ENCODE measurements around the gene TMEM178A. TPM values are rescaled to one million over a fixed set of nuclear protein-coding genes. Genes with fewer than 3 reads are reported as not detected.

The TMEM178A gene
- total RNA-seq, 4 donors from 2014 or later, result 1.2 to 5.0 (median 3.6) TPM

- Histone ChIP-seq H3K27ac (replicated peaks in 1 of 4) (no peak overlapping the region), H3K36me3 (no peaks in the 10 kb centered on the region), H3K9me3 (peaks cover 0 to 12% (median 7%) of the 10 kb centered on the region in 4 donors), H3K27me3 (no peaks in the 10 kb centered on the region), H3K4me1 (peaks cover 15 to 30% (median 27%) of the 10 kb centered on the region in 4 donors), H3K4me3 (no peak overlapping the region)
- WGBS, result 92% methylated on average over 1 of the region's 1 CpG
- no peak for TF ChIP-seq POLR2A (IDR thresholded peaks at IDR 0.05; ENCODE audit: low read depth)
- intact Hi-C loops (cut with DNase I), result loop anchor here (5.0 kb wide), 1 partner anchor 306 kb away; no protein-coding TSS in a partner anchor
- DNase-seq (ENCODE audit: extremely low spot score), result no peak
These were observed 27.5 kb downstream of the TMEM178A start for GRCh38 chr2:39693245-39693644.

- Histone ChIP-seq H3K27ac (replicated peaks in 1 of 4) (peak overlapping the region; percentile 49 to 70 (median 63)), H3K36me3 (no peaks in the 10 kb centered on the region), H3K9me3 (peaks cover 0 to 20% (median 13%) of the 10 kb centered on the region in 4 donors), H3K4me1 (peaks cover 15 to 30% (median 27%) of the 10 kb centered on the region in 4 donors), H3K4me3 (no peak overlapping the region), H3K27me3 (no peaks in the 10 kb centered on the region)
- 47% methylated on average over 4 of the region's 4 CpGs for WGBS
- TF ChIP-seq POLR2A (IDR thresholded peaks at IDR 0.05; ENCODE audit: low read depth), result no peak
- intact Hi-C loops (cut with DNase I), result loop anchor here (5.0 kb wide), 2 partner anchors 99 to 184 kb away; no protein-coding TSS in a partner anchor
- no peak for DNase-seq (ENCODE audit: extremely low spot score)
These were observed 30.4 kb downstream of the TMEM178A start for GRCh38 chr2:39696101-39696553.

- H3K4me3 ChIP-seq, result no peak overlapping the region
- H3K27me3 ChIP-seq, result no peaks in the 10 kb centered on the region
- no peak for DNase-seq (ENCODE audit: extremely low spot score)
- 19% methylated on average over 1 of the region's 1 CpG for WGBS
- H3K9me3 ChIP-seq, result peaks cover 0 to 22% (median 16%) of the 10 kb centered on the region in 4 donors
- intact Hi-C loops (cut with DNase I), result loop anchor here (5.0 kb wide), 2 partner anchors 100 to 185 kb away; no protein-coding TSS in a partner anchor
- TF ChIP-seq CTCF (IDR thresholded peaks at IDR 0.05) (peak; percentile 38 to 49 (median 45)), POLR2AphosphoS5 (IDR thresholded peaks at IDR 0.05) (no peak)
- peaks cover 15 to 30% (median 27%) of the 10 kb centered on the region in 4 donors for H3K4me1 ChIP-seq
- peak overlapping the region; percentile 49 to 70 (median 63) for H3K27ac ChIP-seq (replicated peaks in 1 of 4)
- no peaks in the 10 kb centered on the region for H3K36me3 ChIP-seq
These were observed 31.1 kb downstream of the TMEM178A start for GRCh38 chr2:39696838-39697237.

GRCh38 chr2:39697454-39697853, 31.7 kb downstream of the TMEM178A start:
- Histone ChIP-seq H3K27me3 (no peaks in the 10 kb centered on the region), H3K27ac (replicated peaks in 1 of 4) (peak overlapping the region; percentile 22 to 70 (median 63)), H3K9me3 (peaks cover 0 to 24% (median 22%) of the 10 kb centered on the region in 4 donors), H3K4me3 (no peak overlapping the region), H3K36me3 (no peaks in the 10 kb centered on the region), H3K4me1 (peaks cover 15 to 30% (median 27%) of the 10 kb centered on the region in 4 donors)
- TF ChIP-seq POLR2A (IDR thresholded peaks at IDR 0.05; ENCODE audit: low read depth), result no peak
- no peak for TF ChIP-seq EP300 (IDR thresholded peaks at IDR 0.05)
- TF ChIP-seq POLR2AphosphoS5 (IDR thresholded peaks at IDR 0.05), result peak; percentile 15 to 24
- no peak for TF ChIP-seq CTCF (IDR thresholded peaks at IDR 0.05)
- no peak for DNase-seq (ENCODE audit: extremely low spot score)
- intact Hi-C loops (cut with DNase I), result loop anchor here (5.0 kb wide), 2 partner anchors 100 to 185 kb away; no protein-coding TSS in a partner anchor
- 9% methylated on average over 2 of the region's 2 CpGs for WGBS

GRCh38 chr2:39701137-39701536, 35.4 kb downstream of the TMEM178A start:
- DNase-seq (ENCODE audit: extremely low spot score), result no peak
- no peak overlapping the region for H3K4me3 ChIP-seq
- no peaks in the 10 kb centered on the region for H3K27me3 ChIP-seq
- H3K27ac ChIP-seq (replicated peaks in 1 of 4), result no peak overlapping the region
- intact Hi-C loops (cut with DNase I), result no loop called here
- H3K36me3 ChIP-seq, result no peaks in the 10 kb centered on the region
- H3K9me3 ChIP-seq, result peaks cover 0 to 24% (median 22%) of the 10 kb centered on the region in 4 donors
- TF ChIP-seq POLR2AphosphoS5 (IDR thresholded peaks at IDR 0.05) (no peak), CTCF (IDR thresholded peaks at IDR 0.05) (no peak), POLR2A (IDR thresholded peaks at IDR 0.05; ENCODE audit: low read depth) (no peak), EP300 (IDR thresholded peaks at IDR 0.05) (no peak)
- peaks cover 12 to 22% (median 20%) of the 10 kb centered on the region in 4 donors for H3K4me1 ChIP-seq
- 93% methylated on average over 1 of the region's 1 CpG for WGBS

Measured in esophagus muscularis mucosa (tissue), 4 donors.